SKM-1 (cell line): ENCODE results near the gene JUND.

Experiments
- DNase-seq: peaks from one replicate; lab custom pipeline; 2025; ENCODE audit not compliant: unreplicated experiment; lab: John Stamatoyannopoulos, UW

Gene JUND

GRCh38 chr19:18271433-18271841, 10.0 kb downstream of the JUND start:
- DNase-seq, result no peak

GRCh38 chr19:18270326-18270725, 11.1 kb downstream of the JUND start:
- DNase-seq, result no peak

- no peak for DNase-seq
Observed at GRCh38 chr19:18269070-18269723, 12.2 kb downstream of the JUND start.

GRCh38 chr19:18266771-18267686, 14.4 kb downstream of the JUND start:
- no peak for DNase-seq

- DNase-seq, result no peak
Observed at GRCh38 chr19:18265582-18265981, 15.8 kb downstream of the JUND start.

GRCh38 chr19:18264971-18265540, 16.4 kb downstream of the JUND start:
- DNase-seq, result no peak

GRCh38 chr19:18264137-18264854, 17.1 kb downstream of the JUND start:
- no peak for DNase-seq

- no peak for DNase-seq
Observed at GRCh38 chr19:18263324-18264136, 17.9 kb downstream of the JUND start.

GRCh38 chr19:18262917-18263316, 18.5 kb downstream of the JUND start:
- no peak for DNase-seq

GRCh38 chr19:18262144-18262543, 19.3 kb downstream of the JUND start:
- DNase-seq, result no peak

GRCh38 chr19:18261474-18261873, 19.9 kb downstream of the JUND start:
- no peak for DNase-seq

GRCh38 chr19:18259893-18260292, 21.5 kb downstream of the JUND start:
- no peak for DNase-seq

- DNase-seq, result no peak
Observed at GRCh38 chr19:18257503-18258470, 23.6 kb downstream of the JUND start.

GRCh38 chr19:18254546-18255503, 26.6 kb downstream of the JUND start:
- no peak for DNase-seq

- DNase-seq, result peak; percentile 32
Observed at GRCh38 chr19:18253716-18254115, 27.7 kb downstream of the JUND start.

GRCh38 chr19:18253130-18253529, 28.3 kb downstream of the JUND start:
- DNase-seq, result no peak

- DNase-seq, result no peak
Observed at GRCh38 chr19:18252370-18252717, 29.1 kb downstream of the JUND start.
